SK-N-SH (cell line): Measurements from ENCODE around the gene CYTH4.

Experiments used
- CTCF ChIP-seq: fragments of 200-600 bp; sonication (generic); IDR thresholded peaks from 2 replicates; pipeline ENCODE4 v1.6.1; 2017; ENCODE audit warnings: antibody characterized with exemption, mild to moderate bottlenecking, moderate library complexity
- EP300 ChIP-seq, 2 experiments: IDR thresholded peaks; 2 replicates each; pipeline versions ENCODE4 v1.4.0 to v1.6.1; 2012; ENCODE audit warnings: borderline replicate concordance in 1 of 2, low read depth in 1 of 2, low read length in 1 of 2
- EZH2phosphoT487 ChIP-seq: fragments of 200-600 bp; sonication (generic); IDR thresholded peaks from 2 replicates; pipeline ENCODE4 v1.6.1; 2017; ENCODE audit warnings: low read depth, mixed run types, mild to moderate bottlenecking, antibody characterized with exemption, moderate library complexity, borderline replicate concordance
- JUND ChIP-seq: IDR thresholded peaks from 2 replicates; pipeline ENCODE4 v1.4.0; 2012
- MAX ChIP-seq: IDR thresholded peaks from 2 replicates; pipeline ENCODE4 v1.4.0; 2012; ENCODE audit warnings: low read depth
- MXI1 ChIP-seq: IDR thresholded peaks from 2 replicates; pipeline ENCODE4 v1.6.1; 2012; ENCODE audit warnings: mild to moderate bottlenecking, low read depth, low read length, improper control_type of control experiment
- NFIC ChIP-seq: IDR thresholded peaks from 2 replicates; pipeline ENCODE4 v1.4.0; 2012; ENCODE audit warnings: borderline replicate concordance
- RFX5 ChIP-seq: IDR thresholded peaks from 2 replicates; pipeline ENCODE4 v1.6.1; 2012; ENCODE audit warnings: mild to moderate bottlenecking, improper control_type of control experiment, low read length
- TAF1 ChIP-seq: IDR thresholded peaks from 2 replicates; pipeline ENCODE4 v1.6.1; 2012; ENCODE audit warnings: low read depth, mild to moderate bottlenecking, low read length, moderate library complexity, borderline replicate concordance

GRCh38 chr22:37352481-37352880 is 70.2 kb downstream of the CYTH4 start:
- TF ChIP-seq NFIC (no peak), TAF1 (no peak), EP300 (IDR thresholded peaks at IDR 0.05; ENCODE audit: borderline replicate concordance in 1 of 2, low read depth in 1 of 2, low read length in 1 of 2) (no peak), EZH2phosphoT487 (no peak), RFX5 (no peak), CTCF (no peak), MAX (no peak), MXI1 (no peak), JUND (no peak)
